Measurements from ENCODE around the gene TMEM44.
A peak's percentile ranks its signal among the peaks of the same experiment; 100 is the strongest.

TMEM44 gene

GRCh38 chr3:194577986-194578905 is 55.0 kb downstream of the TMEM44 start:
- peak; percentile 40 for DNase-seq

GRCh38 chr3:194575484-194576210 is 57.6 kb downstream of the TMEM44 start:
- no peak for DNase-seq

DNA sequence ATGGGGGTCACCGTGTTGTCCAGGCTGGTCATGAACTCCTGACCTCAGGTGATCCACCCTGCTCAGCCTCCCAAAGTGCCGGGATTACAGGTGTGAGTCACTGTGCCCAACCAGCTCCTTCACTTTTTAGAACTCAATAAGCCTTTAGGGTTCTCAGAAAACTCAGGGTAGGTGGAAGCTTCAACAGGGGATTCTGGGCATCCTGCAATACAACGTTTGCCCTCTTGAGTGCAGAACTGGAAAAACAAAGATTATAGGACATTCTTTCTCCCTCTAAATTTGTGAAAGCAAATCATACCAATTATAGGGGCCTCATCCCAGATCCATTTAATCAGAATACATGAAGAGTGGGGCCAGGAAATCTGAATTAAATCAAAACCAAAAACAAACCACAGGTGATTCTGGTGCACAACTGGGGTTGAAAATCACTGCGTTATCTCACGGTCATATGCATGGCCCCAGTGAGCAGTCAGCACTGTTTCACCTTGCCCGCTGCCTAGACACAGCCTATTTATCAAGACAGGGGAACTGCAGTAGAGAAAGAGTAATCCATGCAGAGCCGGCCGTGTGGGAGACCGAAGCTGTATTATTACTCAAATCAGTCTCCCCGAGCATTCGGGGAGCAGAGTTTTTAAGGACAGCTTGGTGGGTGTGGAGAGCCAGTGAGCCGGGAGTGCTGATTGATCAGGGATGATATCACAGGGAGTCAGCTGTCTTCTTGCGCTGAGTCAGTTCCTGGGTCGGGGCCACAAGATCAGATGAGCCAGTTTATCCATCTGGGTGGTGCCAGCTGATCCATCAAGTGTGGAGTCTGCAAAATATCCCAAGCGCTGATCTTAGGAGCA is 58.4 kb downstream of the TMEM44 start:
- DNase-seq: no peak

DNA sequence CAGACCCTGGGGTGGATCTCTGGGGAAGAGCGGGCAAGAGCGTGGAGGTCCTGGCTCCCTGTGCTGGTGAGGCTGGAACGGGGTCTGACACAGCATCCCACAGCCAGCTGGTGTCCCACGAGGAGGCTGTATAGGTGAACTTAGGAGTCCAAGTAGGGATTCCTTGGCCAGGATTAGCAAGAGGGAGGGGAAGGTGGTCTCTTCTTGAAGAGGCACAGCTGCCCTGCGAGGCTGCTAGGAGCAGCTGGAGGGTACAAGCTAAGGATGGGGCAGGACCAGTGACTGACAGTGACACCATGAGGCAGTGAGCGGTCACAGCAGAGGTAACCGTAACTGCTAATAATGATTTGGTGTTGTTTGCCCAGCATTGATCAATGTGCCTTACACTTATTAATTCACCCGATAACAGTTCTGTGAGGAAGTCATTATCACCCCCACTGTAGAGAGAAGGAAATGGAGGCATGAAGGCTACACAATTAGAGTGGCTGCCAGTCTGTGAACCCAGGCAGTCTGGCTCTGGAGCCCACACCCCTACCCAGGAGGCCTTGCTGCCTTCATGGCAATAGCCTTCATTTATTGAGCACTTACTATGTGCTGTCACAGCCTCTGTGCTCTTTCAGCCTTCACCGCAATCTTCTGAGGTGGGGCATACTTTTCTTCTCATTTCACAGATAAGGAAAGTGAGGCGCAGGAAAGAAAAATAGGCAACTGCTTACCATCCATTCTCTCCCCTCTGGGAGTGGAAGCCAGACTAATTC is 59.4 kb downstream of the TMEM44 start:
- peak; percentile 54 for DNase-seq

GRCh38 chr3:194572944-194573491 is 60.2 kb downstream of the TMEM44 start:
- DNase-seq: no peak

DNA sequence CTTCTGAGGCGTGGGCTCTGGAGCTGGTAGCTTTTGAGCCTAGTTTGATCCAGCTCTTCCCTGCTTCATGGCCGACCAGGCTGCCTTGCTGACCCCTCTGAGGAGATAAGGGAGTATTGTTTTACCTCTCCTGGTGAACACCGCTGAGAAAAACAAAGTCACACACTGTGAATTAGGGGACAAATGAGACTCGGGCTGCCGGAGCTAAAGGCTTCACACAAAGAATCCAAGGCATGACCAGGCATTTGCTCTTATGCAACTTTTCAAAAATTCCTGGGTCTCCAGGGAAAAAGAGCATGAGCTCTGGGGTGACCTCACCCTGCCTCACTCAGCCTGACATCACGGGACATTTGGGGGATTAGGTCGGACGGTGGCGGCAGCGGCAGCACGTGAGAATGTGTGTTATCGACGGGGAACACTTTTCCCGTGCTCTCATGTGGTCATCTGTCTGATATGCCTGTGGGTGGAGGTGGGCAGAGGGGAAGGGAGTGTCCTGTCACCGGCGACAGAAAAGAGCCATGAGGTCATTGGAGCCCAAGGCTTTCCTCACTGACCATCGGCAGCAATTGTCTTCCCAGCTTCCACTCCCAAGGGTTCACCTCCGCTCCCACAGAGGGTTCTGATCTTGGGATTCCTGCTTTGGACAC is 61.0 kb downstream of the TMEM44 start:
- DNase-seq: no peak

DNA sequence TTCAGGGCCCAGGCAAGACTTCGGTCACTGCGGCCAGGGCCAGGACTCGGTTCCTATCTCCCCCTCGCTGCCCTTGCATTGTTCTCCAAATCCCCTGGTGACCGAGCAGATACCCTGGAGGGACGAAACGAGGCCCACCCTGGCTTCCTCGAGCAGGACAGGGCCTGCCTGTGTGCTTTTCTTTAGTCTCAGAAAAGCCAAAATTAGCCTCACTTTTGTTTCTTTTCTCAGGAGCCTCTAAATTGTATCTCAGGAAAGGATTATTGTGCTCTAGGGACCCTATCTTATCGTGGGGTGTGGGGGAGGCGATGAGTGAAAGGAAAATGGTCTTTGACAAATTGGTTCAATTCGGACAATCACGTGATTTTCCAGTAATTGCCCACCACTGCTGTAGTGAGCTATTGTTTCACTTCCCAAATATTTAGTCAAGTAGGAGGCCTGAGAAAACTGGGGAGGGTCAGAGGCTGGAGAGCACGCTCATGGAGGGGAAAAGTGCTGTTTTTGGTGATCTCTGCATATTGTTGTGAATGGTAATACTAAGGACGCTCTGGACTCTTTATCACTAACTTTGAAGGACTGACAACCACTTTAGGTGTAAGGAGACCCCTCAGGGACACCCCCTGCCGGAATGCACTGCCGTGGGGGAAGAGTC is 61.6 kb downstream of the TMEM44 start:
- no peak for DNase-seq

DNA sequence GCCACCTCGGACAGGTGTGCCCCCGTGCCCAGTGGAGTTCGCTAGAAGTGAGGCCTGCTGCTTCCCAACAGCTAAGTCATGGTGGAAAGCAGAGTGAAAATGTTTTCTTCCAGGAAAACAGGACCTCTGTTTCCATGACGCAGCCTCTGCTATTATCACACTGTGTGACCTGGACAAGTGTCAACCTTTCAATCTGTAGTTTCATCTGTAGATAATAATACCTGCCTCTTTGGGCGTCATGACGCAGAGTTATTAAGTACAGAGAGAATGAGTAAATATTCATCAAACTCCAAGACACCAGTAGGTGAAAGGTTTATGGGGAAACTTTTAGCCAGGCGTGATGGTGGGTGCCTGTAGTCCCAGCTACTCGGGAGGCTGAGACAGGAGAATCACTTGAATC is 62.3 kb downstream of the TMEM44 start:
- DNase-seq: no peak

DNA sequence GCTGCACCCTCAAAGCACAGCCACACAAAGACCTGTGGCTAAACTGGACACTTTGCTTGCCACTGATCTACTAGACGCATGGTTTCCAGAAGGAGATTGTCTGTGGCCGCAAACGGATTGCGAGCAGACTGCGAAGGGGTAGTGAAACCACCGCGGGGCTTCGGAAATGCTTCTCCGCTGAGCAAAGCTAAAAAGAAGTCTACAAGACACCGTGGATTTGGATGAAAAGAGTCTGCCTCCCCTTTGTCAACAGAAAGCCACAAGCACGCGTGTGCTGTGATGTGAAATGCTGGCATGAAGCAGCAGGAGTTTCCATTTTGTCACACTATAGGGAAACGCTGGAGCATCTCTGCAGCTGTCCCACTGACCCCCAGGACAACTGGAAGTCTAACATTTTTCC is 63.0 kb downstream of the TMEM44 start:
- no peak for DNase-seq

DNA sequence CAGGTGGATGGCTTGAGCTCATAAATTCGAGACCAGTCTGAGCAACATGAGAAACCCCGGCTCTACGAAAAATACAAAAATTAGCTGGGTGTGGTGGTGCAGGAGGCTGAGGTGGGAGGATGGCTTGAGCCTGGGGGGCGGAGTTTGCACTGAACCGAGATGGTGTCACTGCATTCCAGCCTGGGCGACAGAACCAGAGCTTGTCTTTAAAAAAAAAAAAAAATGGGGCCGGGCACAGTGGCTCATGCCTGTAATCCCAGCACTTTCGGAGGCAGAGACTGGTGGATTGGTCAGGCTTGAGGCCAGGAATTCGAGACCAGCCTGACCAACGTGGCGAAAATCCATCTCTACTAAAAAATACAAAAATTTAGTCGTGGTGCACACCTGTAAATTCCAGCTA is 64.0 kb downstream of the TMEM44 start:
- no peak for DNase-seq

DNA sequence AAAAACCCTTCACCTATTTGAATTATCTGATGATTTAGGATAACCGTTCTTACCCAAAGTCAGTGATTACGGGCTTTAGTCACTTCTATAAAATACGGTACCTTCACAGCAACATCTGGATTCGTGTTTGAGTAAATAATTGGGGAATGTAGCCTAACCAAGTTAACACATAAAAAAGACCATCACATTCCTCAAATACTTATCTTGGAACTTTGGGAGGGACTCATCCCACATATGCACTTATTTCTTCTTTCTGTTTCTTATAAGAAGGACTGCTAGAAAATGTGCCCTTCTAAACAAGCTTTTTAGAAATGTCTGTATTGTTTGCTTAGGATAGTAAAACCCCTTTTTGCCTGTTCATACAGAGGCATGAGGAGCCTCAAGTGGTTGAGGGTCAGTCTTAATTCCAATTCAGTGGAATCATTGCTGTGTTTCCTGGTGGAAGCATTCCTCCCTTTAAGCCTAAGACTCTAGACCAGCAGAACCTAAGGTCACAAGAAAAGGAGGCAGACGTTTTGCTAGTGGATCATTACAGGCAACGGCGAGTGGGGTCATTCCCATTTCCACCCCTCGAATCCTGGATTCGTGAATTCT is 67.5 kb downstream of the TMEM44 start:
- no peak for DNase-seq

GRCh38 chr3:194562986-194563385 is 70.2 kb downstream of the TMEM44 start:
- DNase-seq: no peak

DNA sequence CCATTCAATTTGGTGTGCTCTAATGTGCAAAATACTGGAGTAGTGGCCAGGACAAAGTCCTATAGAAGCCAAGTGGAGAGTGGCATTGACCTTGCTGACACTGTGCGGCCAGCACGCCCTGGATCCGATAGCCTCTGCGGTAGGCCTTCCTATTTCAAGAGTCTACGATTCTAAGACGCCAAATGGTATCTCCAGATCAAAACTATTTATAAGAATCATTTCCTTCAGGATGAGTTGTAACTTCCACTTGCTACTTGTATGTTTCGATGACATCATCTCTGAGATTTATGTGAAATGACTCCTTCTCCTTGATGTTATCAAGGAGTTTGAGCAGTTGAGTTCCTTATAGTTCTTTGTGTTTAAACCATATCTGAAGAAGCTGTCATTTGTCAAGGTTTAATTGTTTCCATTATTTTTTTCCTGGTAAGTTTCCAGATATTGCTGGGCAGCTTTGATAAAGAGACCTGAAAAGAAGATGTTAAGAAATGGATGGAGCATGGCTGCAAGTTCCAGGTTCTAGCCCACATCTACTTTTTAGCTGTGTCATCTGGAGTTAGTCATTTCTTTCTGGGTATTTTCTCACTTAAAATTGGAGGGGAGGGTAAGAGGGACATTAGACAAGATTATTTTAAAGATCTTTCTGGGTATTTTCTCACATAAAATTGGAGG is 71.8 kb downstream of the TMEM44 start:
- no peak for DNase-seq

DNA sequence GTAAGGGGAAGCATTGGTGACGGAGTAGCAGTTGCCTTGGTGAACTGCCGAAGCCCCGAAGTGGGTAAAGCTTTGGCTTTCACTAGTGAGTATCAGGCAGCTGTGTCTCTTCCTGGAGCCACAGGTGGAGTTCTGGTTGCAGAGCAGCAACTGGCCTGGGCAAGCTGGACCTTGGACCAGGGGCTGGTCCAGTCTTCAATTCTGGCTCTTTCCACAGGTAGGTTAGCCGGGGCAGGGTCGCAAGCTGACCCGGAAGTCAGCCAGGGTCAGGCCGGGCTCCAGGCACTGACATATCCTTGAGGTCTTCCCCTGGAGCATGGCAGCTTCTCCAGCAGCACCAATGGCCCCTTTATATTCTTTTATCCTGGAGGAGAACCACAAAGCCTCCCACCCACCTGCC is 73.2 kb downstream of the TMEM44 start:
- DNase-seq: no peak

GRCh38 chr3:194559530-194559929 is 73.7 kb downstream of the TMEM44 start:
- no peak for DNase-seq

- no peak for DNase-seq
Observed at GRCh38 chr3:194556086-194557056, 76.8 kb downstream of the TMEM44 start.

GRCh38 chr3:194555175-194556062 is 77.8 kb downstream of the TMEM44 start:
- no peak for DNase-seq

Measured in stimulated activated CD4-positive, alpha-beta T cell treated with anti-CD3 and anti-CD28 coated beads, Interleukin-4, amount 100 ng/mL, for 24 hours (primary cell).